Vagina (tissue), 2 donors: Measurements from ENCODE around the gene ELP4.

Experiments
- CTCF ChIP-seq, 3 experiments: fragments of 450-650 bp in 2 of 3; fragments of 200-600 bp in 1 of 3; sonication (generic) in 1 of 3; IDR thresholded peaks; one replicate each; pipeline ENCODE4 v1.5.1; 2017 to 2019; ENCODE audit warnings: antibody characterized with exemption in 3 of 3, mild to moderate bottlenecking in 2 of 3, moderate library complexity in 2 of 3
- POLR2A ChIP-seq, 2 donors: fragments of 450-650 bp; IDR thresholded peaks; one replicate each; pipeline ENCODE4 v1.6.1; 2017; ENCODE audit warnings: antibody characterized with exemption in 2 of 2, mild to moderate bottlenecking in 2 of 2, moderate library complexity in 2 of 2

DNA sequence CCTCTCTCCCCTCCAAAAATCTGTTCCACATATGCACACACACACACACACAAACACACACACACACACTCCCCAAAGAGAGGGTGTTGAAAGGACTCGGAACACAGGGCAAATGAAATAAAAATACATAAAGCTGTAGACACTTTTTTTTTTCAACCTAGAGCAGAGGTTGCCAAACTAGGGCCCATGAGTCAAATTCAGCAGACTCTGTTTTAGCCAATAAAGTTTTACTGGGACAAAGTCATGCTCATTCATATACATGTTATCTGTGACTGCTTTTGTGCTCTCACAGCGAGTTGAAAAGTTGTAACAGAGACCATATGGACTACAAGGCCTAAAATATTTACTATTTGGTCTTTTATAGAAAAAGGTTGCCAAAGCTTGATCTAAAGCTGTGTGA is 9.0 kb upstream of the ELP4 start:
- no peak for TF ChIP-seq POLR2A (IDR thresholded peaks at IDR 0.05)
- no peak for TF ChIP-seq CTCF (IDR thresholded peaks at IDR 0.05)
